ENCODE measurements around the gene NWD2.

Gene NWD2

DNA sequence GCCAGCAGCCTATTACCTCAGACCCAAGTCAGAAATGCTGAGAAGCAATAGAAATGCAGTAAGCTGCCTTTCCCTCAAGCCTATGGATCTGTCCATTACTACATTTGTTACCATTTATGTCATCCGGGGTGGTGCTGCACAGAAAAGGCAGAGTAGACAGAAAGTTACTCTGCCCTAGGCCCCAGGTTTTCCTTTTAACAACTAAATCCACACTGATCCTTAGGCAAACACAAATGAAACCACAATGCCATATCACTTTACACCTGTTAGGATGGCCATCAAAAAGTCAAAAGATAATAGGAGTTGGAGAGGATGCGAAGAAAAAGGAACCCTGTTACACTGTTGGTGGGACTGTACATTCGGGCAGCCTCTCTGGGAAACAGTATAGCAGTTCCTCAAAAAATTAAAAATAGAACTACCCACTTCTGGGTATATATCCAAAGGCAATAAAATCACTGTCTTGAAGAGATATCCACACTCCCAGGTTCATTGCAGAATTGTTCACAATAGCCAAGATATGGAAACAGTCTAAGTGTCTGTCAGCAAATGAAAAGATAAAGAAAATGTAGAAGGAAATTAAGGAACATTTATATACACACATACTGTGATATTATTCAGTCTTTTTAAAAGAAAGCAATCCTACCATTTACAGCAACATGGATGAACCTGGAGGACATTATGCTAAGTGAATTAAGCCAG is 186.3 kb downstream of the NWD2 start:
- peaks cover 11% of the 10 kb centered on the region for H3K27me3 Mint-ChIP-seq
- H3K27ac Mint-ChIP-seq = no peak overlapping the region
- no peak overlapping the region for H3K4me3 Mint-ChIP-seq
- no peaks in the 10 kb centered on the region for H3K4me1 Mint-ChIP-seq
- H3K9me3 Mint-ChIP-seq = no peaks in the 10 kb centered on the region
- ATAC-seq = no peak
- no peaks in the 10 kb centered on the region for H3K36me3 Mint-ChIP-seq (ENCODE audit: low read depth)
- no peak for DNase-seq

DNA sequence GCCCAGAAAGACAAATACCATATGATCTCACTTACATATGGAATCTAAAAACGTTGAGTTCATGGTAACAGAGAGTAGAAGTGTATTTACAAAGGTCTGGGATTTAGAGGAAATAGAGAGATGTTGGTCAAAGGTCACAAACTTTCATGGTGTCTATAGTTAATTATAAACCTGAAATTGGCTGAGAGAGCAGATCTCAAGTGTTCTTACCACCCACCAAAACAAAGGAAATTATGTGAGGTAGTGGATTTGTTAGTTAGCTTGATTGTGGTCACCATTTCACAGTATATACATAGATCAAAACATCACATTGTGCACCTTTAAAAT is 186.8 kb downstream of the NWD2 start:
- ATAC-seq (no peak), DNase-seq (no peak)
- Mint-ChIP-seq H3K27ac (no peak overlapping the region), H3K9me3 (no peaks in the 10 kb centered on the region), H3K27me3 (peaks cover 8% of the 10 kb centered on the region), H3K4me3 (no peak overlapping the region), H3K36me3 (ENCODE audit: low read depth) (no peaks in the 10 kb centered on the region), H3K4me1 (no peaks in the 10 kb centered on the region)

DNA sequence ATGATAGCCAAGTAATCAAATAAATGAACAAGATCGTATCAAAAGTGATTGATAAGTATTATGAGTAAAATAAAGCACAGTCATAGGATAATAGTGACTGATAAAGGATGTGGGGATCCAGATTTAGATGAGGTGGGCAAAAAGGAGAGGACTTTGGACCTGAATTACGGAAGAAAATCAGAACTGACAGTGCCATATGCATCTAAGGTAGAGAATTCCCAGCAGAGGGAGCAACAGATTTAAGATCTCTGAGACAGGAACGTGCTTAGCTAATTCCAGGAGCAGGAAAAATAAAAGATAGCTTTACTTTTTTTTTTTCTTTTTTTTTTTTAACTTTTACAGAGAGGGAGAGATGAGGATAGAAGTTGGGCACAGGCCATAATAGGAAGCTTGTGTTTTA is 189.9 kb downstream of the NWD2 start:
- DNase-seq = no peak
- no peak overlapping the region for H3K4me3 Mint-ChIP-seq
- no peak overlapping the region for H3K27ac Mint-ChIP-seq

DNA sequence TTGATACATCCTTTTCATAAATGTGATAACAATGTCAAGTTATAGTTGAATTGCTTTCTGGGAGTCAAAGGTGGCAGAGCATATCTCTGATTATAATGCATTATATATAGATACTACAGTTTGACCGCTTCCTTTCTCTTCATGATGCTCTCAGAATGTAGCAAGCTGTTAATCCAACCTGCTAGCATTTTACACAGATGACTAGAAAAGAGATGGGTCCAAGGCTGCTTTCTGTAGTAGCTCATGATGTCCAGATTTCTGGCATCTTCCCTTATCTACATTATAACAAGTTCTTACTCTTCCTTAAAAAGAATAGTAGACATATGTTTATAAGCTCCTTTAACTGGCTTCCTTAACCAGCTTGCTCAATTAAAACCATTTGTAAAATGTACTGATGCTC is 192.0 kb downstream of the NWD2 start:
- Mint-ChIP-seq H3K27me3 (peaks cover 8% of the 10 kb centered on the region), H3K36me3 (ENCODE audit: low read depth) (no peaks in the 10 kb centered on the region), H3K27ac (no peak overlapping the region), H3K4me1 (no peaks in the 10 kb centered on the region), H3K9me3 (no peaks in the 10 kb centered on the region), H3K4me3 (no peak overlapping the region)
- DNase-seq = no peak
- no peak for ATAC-seq

More for the DNA sequence above, 189.9 kb downstream of the NWD2 start:
- Mint-ChIP-seq H3K27me3 (peaks cover 7% of the 10 kb centered on the region), H3K9me3 (no peaks in the 10 kb centered on the region), H3K36me3 (ENCODE audit: low read depth) (no peaks in the 10 kb centered on the region), H3K4me1 (no peaks in the 10 kb centered on the region)
- ATAC-seq = no peak

DNA sequence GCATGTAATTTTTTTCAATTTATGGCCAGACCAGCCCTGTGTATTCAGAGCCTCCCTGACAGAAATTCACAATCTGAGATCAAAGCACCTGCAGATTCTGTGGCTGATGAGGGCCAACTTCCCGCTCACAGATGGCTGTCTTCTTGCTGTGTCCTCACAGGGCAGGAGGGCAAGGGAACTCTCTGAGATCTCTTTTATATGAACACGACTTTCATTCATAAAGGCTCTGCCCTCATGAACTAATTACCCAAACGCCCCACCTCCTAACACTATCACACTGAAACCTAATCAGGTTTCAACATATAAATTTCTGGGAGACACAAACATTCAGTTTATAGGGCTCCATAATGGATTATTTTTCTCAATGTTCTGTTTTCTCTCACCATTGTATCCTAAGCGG is 192.6 kb downstream of the NWD2 start:
- ATAC-seq (no peak), DNase-seq (no peak)
- no peaks in the 10 kb centered on the region for H3K36me3 Mint-ChIP-seq (ENCODE audit: low read depth)
- H3K4me1 Mint-ChIP-seq = no peaks in the 10 kb centered on the region
- H3K4me3 Mint-ChIP-seq = no peak overlapping the region
- no peaks in the 10 kb centered on the region for H3K9me3 Mint-ChIP-seq
- H3K27ac Mint-ChIP-seq = no peak overlapping the region
- peaks cover 8% of the 10 kb centered on the region for H3K27me3 Mint-ChIP-seq

DNA sequence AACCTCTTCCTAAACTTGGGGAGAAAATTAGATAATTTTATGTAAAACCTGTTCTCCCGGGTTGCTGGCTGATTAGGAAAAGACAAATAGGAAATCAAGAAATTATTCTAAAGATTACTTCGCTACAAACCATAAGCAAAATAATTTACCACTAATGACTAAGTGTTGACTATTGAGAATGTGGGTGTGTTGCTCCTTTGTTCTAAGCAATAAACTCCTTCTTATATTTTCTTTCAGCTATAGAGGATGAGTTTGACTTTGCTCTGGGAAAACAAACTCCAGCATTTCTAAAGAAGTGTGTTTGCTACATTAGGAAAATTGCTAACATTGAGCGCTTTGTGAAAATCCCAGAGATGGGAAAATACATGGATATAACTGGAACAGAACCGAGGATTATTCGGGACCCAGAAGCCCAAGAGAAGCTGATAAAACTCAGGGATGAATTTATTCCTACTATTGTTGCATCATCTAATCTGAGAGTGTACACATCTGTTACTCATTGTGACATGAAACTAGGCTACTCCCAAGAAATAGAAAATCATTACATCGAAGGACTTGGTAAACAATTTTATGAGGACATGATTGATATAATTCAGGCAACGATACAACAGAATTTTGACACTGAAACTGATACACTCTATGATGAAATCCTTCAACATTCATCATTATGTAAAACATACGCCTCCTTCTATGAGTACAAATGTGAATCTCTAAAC is 194.2 kb downstream of the NWD2 start:
- Mint-ChIP-seq H3K27me3 (peaks cover 9% of the 10 kb centered on the region), H3K36me3 (ENCODE audit: low read depth) (no peaks in the 10 kb centered on the region), H3K4me1 (no peaks in the 10 kb centered on the region), H3K4me3 (no peak overlapping the region), H3K27ac (no peak overlapping the region), H3K9me3 (no peaks in the 10 kb centered on the region)
- ATAC-seq (no peak), DNase-seq (no peak)

DNA sequence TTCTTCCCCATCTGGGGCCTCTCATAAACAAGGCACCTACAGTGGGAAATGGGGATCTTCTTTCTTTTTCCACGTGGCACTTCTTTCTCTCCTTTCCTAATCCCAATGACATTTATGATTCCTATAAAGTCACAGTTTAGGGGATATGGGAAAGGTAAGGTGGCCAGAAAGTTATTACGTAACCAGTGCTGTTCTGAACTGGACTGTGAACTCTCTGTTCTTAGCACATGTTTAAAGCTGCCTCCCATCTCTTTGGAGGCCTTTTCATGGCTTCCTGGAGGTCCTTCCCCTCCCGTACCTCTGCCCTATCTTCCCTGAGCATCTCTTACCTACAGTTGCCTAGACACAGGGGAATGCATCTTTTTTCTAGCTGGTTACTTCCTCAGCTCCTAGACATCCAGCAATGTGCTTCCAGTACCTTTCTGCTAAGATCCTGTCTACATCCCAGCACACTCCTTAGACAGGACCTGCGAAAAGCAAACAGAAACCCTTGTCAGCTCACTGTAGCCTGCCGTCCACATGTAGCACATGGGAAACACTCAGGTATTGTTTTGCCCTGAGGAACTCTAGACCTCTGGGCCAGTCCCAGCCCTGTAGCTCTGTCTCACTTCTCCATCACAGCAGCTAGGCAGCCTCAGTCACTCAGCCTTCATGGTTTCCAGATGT is 195.4 kb downstream of the NWD2 start:
- Mint-ChIP-seq H3K4me3 (no peak overlapping the region), H3K4me1 (no peaks in the 10 kb centered on the region), H3K9me3 (no peaks in the 10 kb centered on the region), H3K27me3 (peaks cover 13% of the 10 kb centered on the region), H3K27ac (no peak overlapping the region), H3K36me3 (ENCODE audit: low read depth) (no peaks in the 10 kb centered on the region)
- DNase-seq (no peak), ATAC-seq (no peak)

DNA sequence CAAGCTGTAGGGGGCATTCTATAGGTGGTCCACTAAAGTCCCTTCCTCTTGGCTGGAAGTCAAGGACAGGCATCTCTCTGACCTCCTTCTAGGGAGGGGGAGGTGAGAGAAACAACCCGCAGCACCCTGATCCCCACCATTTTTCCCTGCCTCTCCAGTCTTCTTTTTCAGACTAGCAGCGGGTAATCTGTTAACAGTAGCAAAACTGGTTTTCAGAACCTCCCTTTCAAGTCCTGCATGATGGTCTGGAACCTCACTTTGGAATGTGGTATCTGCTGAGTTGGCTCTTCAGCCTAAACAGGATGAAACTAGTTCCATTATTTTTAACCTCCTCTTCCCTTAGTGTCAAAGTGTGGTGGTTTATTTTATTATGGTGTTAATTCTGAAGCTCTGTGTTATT is 196.0 kb downstream of the NWD2 start:
- H3K27me3 Mint-ChIP-seq = peaks cover 16% of the 10 kb centered on the region
- H3K4me3 Mint-ChIP-seq = no peak overlapping the region

DNA sequence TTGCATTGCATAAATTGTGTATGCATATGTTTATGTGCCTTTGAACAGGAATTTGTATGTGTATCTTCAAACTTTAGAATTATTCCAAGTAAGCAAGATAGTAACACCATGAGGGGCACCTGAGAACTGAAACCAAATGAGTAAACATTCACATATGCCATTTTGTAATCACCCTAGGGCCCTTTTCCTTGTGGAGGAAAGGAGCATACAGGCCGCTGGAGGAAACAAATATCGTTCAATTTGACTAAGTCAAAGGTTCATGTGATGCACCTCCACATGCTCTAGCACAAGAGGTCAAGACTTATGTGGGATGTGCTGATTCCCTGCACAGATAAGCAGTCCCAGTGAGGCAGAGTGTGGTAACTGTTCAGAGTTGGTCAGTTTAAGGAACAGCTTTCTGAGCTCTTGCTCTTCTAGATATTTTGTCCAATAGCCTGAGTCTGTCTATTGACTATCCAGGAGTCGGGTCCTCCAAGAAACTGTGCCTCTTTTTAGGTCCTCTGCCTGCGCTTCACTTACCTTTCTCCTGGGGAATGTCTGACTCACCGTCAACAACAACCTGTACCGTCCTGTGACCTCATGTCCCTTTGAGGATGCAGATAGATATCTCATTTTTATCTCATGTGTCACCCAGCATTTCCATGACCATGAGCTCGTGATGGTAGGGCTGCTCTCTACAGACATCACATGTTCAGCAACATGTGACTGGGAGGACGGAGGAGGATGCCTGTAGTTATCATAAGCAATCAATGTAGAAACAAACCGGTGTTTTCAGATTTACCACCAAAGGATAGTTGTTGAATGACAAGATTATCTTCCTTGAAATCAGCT is 196.9 kb downstream of the NWD2 start:
- ATAC-seq = peak; percentile 20
- Mint-ChIP-seq H3K4me1 (no peaks in the 10 kb centered on the region), H3K36me3 (ENCODE audit: low read depth) (no peaks in the 10 kb centered on the region), H3K27ac (no peak overlapping the region), H3K4me3 (no peak overlapping the region), H3K27me3 (peaks cover 16% of the 10 kb centered on the region), H3K9me3 (no peaks in the 10 kb centered on the region)
- DNase-seq = no peak

More for the DNA sequence above, 196.0 kb downstream of the NWD2 start:
- DNase-seq (no peak), ATAC-seq (no peak)
- Mint-ChIP-seq H3K9me3 (no peaks in the 10 kb centered on the region), H3K36me3 (ENCODE audit: low read depth) (no peaks in the 10 kb centered on the region), H3K4me1 (no peaks in the 10 kb centered on the region), H3K27ac (no peak overlapping the region)

DNA sequence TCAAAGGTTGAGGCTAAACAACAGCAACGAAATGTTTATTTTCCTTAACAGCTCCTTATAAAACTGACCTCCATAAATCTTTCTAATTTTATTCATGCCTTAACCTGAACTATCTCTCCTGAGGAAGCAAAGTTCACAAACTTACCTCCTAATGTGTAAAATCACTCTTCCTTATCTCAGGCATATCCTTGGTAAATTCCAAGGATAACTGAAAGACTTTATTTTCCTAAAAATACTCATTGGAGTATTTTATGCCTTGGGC is 197.4 kb downstream of the NWD2 start:
- Mint-ChIP-seq H3K4me3 (no peak overlapping the region), H3K9me3 (no peaks in the 10 kb centered on the region), H3K4me1 (no peaks in the 10 kb centered on the region), H3K36me3 (ENCODE audit: low read depth) (no peaks in the 10 kb centered on the region), H3K27me3 (peaks cover 16% of the 10 kb centered on the region), H3K27ac (no peak overlapping the region)
- no peak for ATAC-seq
- no peak for DNase-seq

DNA sequence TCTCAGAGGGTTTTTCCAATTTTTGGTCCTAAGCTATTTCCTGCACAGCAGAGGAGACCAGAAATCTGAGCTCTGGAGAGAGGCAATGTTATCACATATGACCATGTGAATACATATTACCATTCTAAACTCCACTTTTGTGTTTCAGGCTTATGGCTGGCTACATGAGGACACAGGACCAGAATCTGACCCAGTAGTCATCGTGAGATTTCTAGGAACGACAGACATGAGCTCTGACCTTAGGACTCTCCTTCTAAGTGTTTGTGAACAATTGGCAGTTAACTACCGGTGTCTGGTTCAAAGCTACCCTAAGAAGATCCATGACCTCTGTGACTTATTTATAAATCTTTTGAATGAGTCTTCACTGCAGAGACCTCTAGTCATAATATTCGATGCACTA is 198.6 kb downstream of the NWD2 start:
- Mint-ChIP-seq H3K27ac (no peak overlapping the region), H3K36me3 (ENCODE audit: low read depth) (no peaks in the 10 kb centered on the region), H3K4me1 (no peaks in the 10 kb centered on the region), H3K4me3 (no peak overlapping the region), H3K27me3 (peaks cover 19% of the 10 kb centered on the region), H3K9me3 (no peaks in the 10 kb centered on the region)
- DNase-seq (no peak), ATAC-seq (no peak)

DNA sequence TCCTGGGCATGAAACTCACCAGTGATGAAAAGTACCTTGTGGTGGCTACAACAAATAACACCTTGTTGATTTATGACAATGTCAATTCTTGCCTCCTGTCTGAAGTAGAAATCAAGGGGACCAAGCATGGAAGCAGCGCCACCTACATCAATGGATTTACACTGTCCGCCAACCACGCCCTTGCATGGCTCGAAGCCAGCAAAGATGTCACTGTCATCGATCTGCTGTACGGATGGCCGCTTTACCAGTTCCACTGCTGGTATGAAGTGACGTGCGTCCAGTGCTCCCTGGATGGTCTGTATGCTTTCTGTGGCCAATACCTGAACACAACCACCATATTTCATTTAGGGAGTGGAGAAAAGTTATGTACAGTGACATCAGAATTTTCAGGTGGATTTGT is 200.5 kb downstream of the NWD2 start:
- Mint-ChIP-seq H3K36me3 (ENCODE audit: low read depth) (no peaks in the 10 kb centered on the region), H3K27ac (no peak overlapping the region), H3K9me3 (no peaks in the 10 kb centered on the region), H3K4me3 (no peak overlapping the region), H3K4me1 (no peaks in the 10 kb centered on the region), H3K27me3 (peaks cover 23% of the 10 kb centered on the region)
- ATAC-seq = no peak
- no peak for DNase-seq

DNA sequence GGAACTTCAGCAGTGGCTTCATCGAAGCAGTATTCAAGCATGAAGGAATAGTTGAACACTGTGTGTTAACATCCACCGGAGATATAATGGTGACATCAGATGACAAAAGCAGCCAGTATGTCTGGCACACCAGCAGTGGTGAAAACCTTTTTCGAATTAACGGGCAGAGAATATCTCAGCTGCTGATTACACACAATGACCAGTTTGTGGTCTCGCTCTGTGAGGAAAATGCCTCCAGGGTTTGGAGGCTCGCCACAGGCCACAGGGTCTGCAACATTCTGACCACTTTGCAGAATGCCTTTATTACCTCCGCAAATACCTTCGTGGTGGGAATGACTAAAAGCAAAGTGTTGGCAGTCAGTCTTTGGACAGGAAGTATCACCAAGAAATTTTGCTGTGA is 201.5 kb downstream of the NWD2 start:
- peaks cover 27% of the 10 kb centered on the region for H3K27me3 Mint-ChIP-seq
- DNase-seq = no peak
- no peaks in the 10 kb centered on the region for H3K9me3 Mint-ChIP-seq
- H3K4me3 Mint-ChIP-seq = no peak overlapping the region
- H3K36me3 Mint-ChIP-seq (ENCODE audit: low read depth) = no peaks in the 10 kb centered on the region
- H3K27ac Mint-ChIP-seq = no peak overlapping the region
- H3K4me1 Mint-ChIP-seq = no peaks in the 10 kb centered on the region
- no peak for ATAC-seq

DNA sequence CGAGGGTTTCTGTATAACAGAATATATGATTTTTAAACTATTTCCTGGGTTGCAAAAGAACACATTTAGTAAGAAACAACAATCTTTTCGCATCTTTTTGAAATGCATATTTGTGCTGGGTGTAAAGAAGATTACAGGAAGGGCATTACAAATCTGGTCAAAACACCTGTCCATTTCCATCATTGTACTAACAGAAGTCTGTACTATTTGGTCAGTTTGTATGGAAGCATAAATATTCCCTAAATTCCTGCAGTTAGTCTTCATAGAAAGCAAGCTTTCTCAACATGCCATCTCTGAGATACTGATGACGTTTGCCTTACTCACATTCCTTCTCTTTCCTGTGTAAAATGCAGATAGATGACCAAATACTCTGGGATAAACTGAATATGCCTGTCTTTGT is 203.3 kb downstream of the NWD2 start:
- Mint-ChIP-seq H3K4me1 (peaks cover 2% of the 10 kb centered on the region), H3K9me3 (no peaks in the 10 kb centered on the region), H3K27me3 (peaks cover 30% of the 10 kb centered on the region), H3K36me3 (ENCODE audit: low read depth) (no peaks in the 10 kb centered on the region), H3K4me3 (no peak overlapping the region), H3K27ac (no peak overlapping the region)
- no peak for DNase-seq
- ATAC-seq = no peak

DNA sequence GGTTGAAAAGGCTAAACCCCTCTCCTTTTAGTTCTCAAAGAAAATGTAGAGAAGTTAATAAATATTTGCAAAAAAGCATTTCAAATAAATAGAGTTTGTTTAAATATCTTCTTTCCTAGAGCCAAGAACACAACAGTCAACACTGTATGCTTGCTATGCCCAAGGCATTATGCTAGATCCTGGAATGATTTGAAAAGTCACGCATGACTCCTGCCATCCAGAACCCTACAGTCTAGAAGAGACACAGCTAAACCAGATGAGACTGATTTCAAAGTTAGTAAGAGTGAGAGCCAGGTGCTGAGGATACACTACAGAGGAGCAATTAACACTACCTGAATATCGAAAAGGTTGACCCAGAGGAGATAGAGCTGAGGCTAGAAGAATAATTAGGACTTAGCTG is 205.8 kb downstream of the NWD2 start:
- no peak overlapping the region for H3K4me3 Mint-ChIP-seq
- no peaks in the 10 kb centered on the region for H3K9me3 Mint-ChIP-seq
- no peak for DNase-seq
- no peak for ATAC-seq
- H3K27ac Mint-ChIP-seq = no peak overlapping the region
- peaks cover 39% of the 10 kb centered on the region for H3K27me3 Mint-ChIP-seq
- H3K36me3 Mint-ChIP-seq (ENCODE audit: low read depth) = no peaks in the 10 kb centered on the region
- H3K4me1 Mint-ChIP-seq = peaks cover 15% of the 10 kb centered on the region

All from activated naive CD8-positive, alpha-beta T cell treated with anti-CD3 and anti-CD28 coated beads, Interleukin-2, amount 50 U/mL, for 24 hours (primary cell).